GM21390 (cell line): Measurements from ENCODE around the gene MN1.

Experiments
- ATAC-seq: cut with Tn5 transposase; IDR thresholded peaks from one replicate; pipeline ENCODE4 v1.9.1; 2021; ENCODE audit not compliant: unreplicated experiment

The MN1 gene

DNA sequence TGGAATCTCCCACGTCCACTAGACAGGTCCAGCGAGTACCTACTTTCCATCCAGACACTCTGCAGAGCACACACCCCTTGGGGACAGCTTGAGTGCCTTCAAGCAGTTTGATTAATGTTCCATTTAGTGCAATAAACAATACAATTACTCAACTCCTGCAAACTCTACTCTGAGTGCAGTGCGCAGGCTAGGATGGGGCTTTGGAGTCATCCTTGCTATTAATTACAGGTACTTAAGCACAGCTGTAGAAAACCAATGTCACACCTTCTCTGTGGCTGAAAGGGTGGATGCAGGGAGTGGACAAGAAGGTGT, 82.6 kb downstream of the MN1 start:
- ATAC-seq: no peak

- ATAC-seq: no peak
These were observed 83.1 kb downstream of the MN1 start for GRCh38 chr22:27718186-27719035.

GRCh38 chr22:27717094-27717493, 84.5 kb downstream of the MN1 start:
- ATAC-seq: no peak

- no peak for ATAC-seq
These were observed 85.5 kb downstream of the MN1 start for GRCh38 chr22:27716074-27716473.

DNA sequence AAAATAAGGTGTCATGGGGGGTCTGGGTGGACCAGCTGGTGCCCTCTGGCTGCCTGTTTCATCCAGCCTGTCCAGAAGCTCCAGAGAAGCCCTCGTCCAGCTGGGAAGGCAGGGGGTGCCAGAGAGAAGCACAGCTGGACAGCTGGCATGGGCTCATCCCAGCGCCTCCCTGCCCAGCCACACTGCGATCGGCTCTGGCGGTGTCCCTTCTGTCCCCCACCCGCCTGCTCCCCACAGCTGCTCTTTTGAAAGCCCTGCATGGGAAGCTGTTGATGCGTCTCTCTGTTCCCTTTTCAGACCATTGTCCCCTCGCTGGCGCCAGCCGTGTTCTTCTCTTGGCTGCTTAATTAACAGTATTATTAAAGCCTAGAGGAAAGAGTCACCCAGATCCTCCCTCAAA, 86.5 kb downstream of the MN1 start:
- ATAC-seq: no peak

GRCh38 chr22:27714068-27714467, 87.5 kb downstream of the MN1 start:
- no peak for ATAC-seq

GRCh38 chr22:27713461-27713860, 88.1 kb downstream of the MN1 start:
- ATAC-seq: no peak

- no peak for ATAC-seq
These were observed 89.8 kb downstream of the MN1 start for GRCh38 chr22:27711756-27712155.

DNA sequence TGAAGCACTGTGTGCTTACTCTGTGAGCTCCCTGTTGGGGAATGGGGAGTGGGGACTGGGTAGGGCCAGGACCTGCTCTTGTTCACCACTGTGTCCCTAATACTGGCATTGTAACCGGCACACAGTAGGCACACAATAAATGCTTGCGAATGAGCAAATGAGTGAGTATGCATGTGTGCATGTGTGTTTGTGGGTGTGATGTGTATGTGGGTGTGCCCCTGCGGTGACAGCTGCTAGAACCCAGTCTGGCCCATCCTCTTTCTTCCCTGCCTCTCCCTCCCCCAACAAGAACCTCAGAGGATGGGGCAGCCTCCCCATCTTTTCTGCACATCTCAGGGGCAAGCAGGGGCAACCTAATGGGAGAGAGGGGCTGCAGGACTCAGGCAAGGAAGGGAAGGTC, 90.5 kb downstream of the MN1 start:
- no peak for ATAC-seq

GRCh38 chr22:27709919-27710675, 91.5 kb downstream of the MN1 start:
- no peak for ATAC-seq

GRCh38 chr22:27706489-27706888, 95.1 kb downstream of the MN1 start:
- no peak for ATAC-seq

DNA sequence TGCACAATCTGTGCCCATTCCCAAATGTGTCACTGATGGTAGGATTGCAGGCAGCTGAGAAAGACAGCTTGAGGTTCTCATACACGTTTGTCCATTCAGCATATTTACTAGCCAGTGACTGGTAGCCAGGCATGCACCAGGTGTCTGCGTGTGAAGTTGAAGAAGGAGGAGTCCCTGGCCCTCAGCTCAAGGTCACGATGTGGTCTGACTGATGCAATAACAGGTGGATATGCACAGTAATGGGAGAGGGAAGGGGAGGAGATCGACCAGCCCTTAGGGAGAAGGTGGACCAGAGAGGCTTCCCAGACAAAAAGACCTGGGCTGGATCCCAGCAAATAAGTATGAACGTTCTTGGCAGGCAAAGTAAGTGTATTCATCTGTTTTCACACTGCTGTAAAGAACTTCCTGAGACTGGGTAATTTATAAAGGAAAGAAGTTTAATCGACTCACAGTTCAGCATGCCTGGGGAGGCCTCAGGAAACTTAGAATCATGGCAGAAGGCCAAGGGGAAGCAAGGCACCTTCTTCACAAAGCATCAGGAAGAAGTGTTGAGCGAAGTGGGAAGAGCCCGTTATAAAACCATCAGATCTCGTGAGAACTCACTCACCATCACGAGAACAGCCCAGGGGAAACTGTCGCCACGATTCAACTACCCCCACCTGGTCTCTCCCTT, 96.0 kb downstream of the MN1 start:
- ATAC-seq: no peak

- no peak for ATAC-seq
These were observed 97.0 kb downstream of the MN1 start for GRCh38 chr22:27704581-27704980.

- no peak for ATAC-seq
These were observed 102.1 kb downstream of the MN1 start for GRCh38 chr22:27699383-27700019.

DNA sequence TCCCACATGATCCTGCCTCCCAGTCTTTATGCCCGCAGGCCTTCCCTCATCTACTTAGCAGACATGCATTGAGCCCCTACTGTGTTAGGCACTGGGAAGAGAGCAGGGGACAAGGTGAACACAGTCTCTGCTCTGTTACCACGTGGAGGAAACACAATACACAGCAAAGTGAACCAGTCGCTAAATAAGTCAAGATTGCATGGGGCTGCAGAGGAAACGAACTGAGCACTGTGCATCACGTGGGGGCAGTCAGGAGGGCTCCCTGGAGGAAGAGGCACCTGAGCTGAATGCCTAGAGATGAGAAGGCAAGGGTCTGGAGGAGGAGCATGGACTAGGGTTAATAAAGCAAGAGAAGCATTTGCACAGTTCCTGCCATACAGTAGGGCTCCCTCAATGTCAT, 102.7 kb downstream of the MN1 start:
- no peak for ATAC-seq
